Right lobe of liver (tissue), 6 donors: ENCODE data around the gene THBS3. TPM values are rescaled to one million over a fixed set of nuclear protein-coding genes. Genes with fewer than 3 reads are reported as not detected.
"Not testable (repeated sequence)": the region's sequence is repeated elsewhere in the genome, so short reads cannot be mapped to it uniquely, and the experiment has no call there.

ENCODE experiments used
- ATAC-seq, 4 donors: fragments of 200-7000 bp; cut with Tn5 transposase; one replicate each; pipeline ENCODE4 v1.9.1; 2020; ENCODE audit warnings: mild to moderate bottlenecking in 4 of 4, moderate library complexity in 4 of 4
- DNase-seq, 3 donors: peaks; one replicate each; pipeline ENCODE4 v3.0.0-alpha.2; 2020
- H3K27ac ChIP-seq, 3 donors: fragments of 200-600 bp; one replicate each; pipeline ENCODE4 v1.8.0; 2022
- H3K27me3 ChIP-seq, 2 donors: fragments of 200-600 bp; one replicate each; pipeline ENCODE4 v1.8.0; 2022
- H3K36me3 ChIP-seq, 4 donors: fragments of 200-600 bp; sonication (generic) in 1 of 4; one replicate each; pipeline versions ENCODE4 v1.5.1 to v1.8.0; 2017 to 2022; ENCODE audit warnings: control low read depth in 1 of 4
- H3K4me1 ChIP-seq, 4 donors: fragments of 200-600 bp; sonication (generic) in 1 of 4; one replicate each; pipeline versions ENCODE4 v1.5.1 to v1.8.0; 2017 to 2022; ENCODE audit warnings: control low read depth in 1 of 4
- H3K4me3 ChIP-seq, 3 donors: fragments of 200-600 bp; one replicate each; pipeline ENCODE4 v1.8.0; 2022
- H3K9me3 ChIP-seq, 4 donors: fragments of 200-600 bp; sonication (generic) in 1 of 4; one replicate each; pipeline versions ENCODE4 v1.5.1 to v1.8.0; 2017 to 2022; ENCODE audit warnings: control low read depth in 1 of 4
- POLR2A ChIP-seq: fragments of 450-650 bp; IDR thresholded peaks from one replicate; pipeline ENCODE4 v1.6.1; 2017; ENCODE audit warnings: antibody characterized with exemption, mild to moderate bottlenecking
- WGBS: methylation state at CpG from one replicate; pipeline ENCODE4 v1.1.6; 2018; ENCODE audit warnings: low coverage, low lambda C conversion rate; ENCODE audit not compliant: insufficient coverage; ENCODE audit errors: missing lambda C conversion rate; 5-methylcytosine and 5-hydroxymethylcytosine counted together
- intact Hi-C, 2 donors: fragments of 100-400 bp; cut with DNase I; formaldehyde crosslinking; loops; one replicate each; pipeline versions ENCODE4 v1.11.2 to v1.14.1; 2022
- total RNA-seq, 6 experiments: library from RNA; depleted of rRNA in 2 of 6; stranded (reverse); fragments of >200 nt in 2 of 6; fragmentation: NEBNext Ultra II Directional in 3 of 6; extraction: Animal tissue kit (Norgen Biotek cat#: 25700) in 3 of 6; gene quantifications; one replicate each; pipeline versions ENCODE4 v1.1.0 to v1.2.4, GENCODE V29; 2016 to 2023
- TF ChIP-seq, protein P1 (sequence below), 4 donors: fragments of 200-600 bp in 3 of 4; fragments of 450-650 bp in 1 of 4; IDR thresholded peaks; one replicate each; pipeline versions ENCODE4 v1.5.1 to v1.8.0; 2016 to 2022; ENCODE audit warnings: antibody characterized with exemption in 4 of 4, mild to moderate bottlenecking in 2 of 4
- donor health status: DM: no; HTN: yes; CAD: no.
- donor health status: DM: no; HTN: no; CAD: no.
- donor health status: DM: no; HTN: no; CAD: no.
- donor health status: DM: no; HTN: yes; CAD: no.
- donor health status: DM: no; HTN: yes; CAD: no.

Gene THBS3
- total RNA-seq, 6 experiments from 2014 or later, result 4.0 to 14.4 (median 10.5) TPM

- ATAC-seq (no peak), DNase-seq (no peak)
- no peak overlapping the region for H3K27ac ChIP-seq
- H3K4me3 ChIP-seq, result no peak overlapping the region
- no peak for TF ChIP-seq POLR2A
- TF ChIP-seq, protein P1, sequence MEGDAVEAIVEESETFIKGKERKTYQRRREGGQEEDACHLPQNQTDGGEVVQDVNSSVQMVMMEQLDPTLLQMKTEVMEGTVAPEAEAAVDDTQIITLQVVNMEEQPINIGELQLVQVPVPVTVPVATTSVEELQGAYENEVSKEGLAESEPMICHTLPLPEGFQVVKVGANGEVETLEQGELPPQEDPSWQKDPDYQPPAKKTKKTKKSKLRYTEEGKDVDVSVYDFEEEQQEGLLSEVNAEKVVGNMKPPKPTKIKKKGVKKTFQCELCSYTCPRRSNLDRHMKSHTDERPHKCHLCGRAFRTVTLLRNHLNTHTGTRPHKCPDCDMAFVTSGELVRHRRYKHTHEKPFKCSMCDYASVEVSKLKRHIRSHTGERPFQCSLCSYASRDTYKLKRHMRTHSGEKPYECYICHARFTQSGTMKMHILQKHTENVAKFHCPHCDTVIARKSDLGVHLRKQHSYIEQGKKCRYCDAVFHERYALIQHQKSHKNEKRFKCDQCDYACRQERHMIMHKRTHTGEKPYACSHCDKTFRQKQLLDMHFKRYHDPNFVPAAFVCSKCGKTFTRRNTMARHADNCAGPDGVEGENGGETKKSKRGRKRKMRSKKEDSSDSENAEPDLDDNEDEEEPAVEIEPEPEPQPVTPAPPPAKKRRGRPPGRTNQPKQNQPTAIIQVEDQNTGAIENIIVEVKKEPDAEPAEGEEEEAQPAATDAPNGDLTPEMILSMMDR (IDR thresholded peaks at IDR 0.05), result no peak
- no peaks in the 10 kb centered on the region for H3K36me3 ChIP-seq
- WGBS, result 82% methylated on average over 2 of the region's 20 CpGs
- intact Hi-C loops, result no loop called here
- no peaks in the 10 kb centered on the region for H3K9me3 ChIP-seq
- H3K4me1 ChIP-seq, result peaks cover 0 to 22% (median 2%) of the 10 kb centered on the region in 4 donors
- no peaks in the 10 kb centered on the region for H3K27me3 ChIP-seq
Measured at GRCh38 chr1:155196893-155197638, 10.6 kb downstream of the THBS3 start.

GRCh38 chr1:155196103-155196892, 11.4 kb downstream of the THBS3 start:
- no peak overlapping the region for H3K27ac ChIP-seq
- no peaks in the 10 kb centered on the region for H3K9me3 ChIP-seq
- DNase-seq (no peak), ATAC-seq (no peak)
- intact Hi-C loops, result no loop called here
- H3K4me3 ChIP-seq, result no peak overlapping the region
- 93% methylated on average over 3 of the region's 6 CpGs for WGBS
- TF ChIP-seq POLR2A, result no peak
- TF ChIP-seq, protein P1 (IDR thresholded peaks at IDR 0.05), result no peak
- no peaks in the 10 kb centered on the region for H3K36me3 ChIP-seq
- H3K27me3 ChIP-seq, result no peaks in the 10 kb centered on the region
- peaks cover 0 to 22% (median 2%) of the 10 kb centered on the region in 4 donors for H3K4me1 ChIP-seq

- WGBS, result 43% methylated on average over 15 of the region's 27 CpGs
- Histone ChIP-seq H3K9me3 (no peaks in the 10 kb centered on the region), H3K27me3 (no peaks in the 10 kb centered on the region), H3K4me1 (peaks cover 0 to 22% (median 2%) of the 10 kb centered on the region in 4 donors), H3K27ac (no peak overlapping the region), H3K36me3 (no peaks in the 10 kb centered on the region), H3K4me3 (peak overlapping the region; percentile 25 to 42 (median 25))
- ATAC-seq (no peak), DNase-seq (no peak)
- TF ChIP-seq POLR2A, result no peak
- TF ChIP-seq, protein P1 (IDR thresholded peaks at IDR 0.05), result no peak
- intact Hi-C loops, result no loop called here
Measured at GRCh38 chr1:155195201-155196102, 12.2 kb downstream of the THBS3 start.

GRCh38 chr1:155193991-155194240, 13.8 kb downstream of the THBS3 start:
- 2% methylated on average over 8 of the region's 16 CpGs for WGBS
- peak overlapping the region; percentile 24 to 42 (median 42) for H3K4me3 ChIP-seq
- ATAC-seq, DNase-seq, intact Hi-C loops, H3K36me3 ChIP-seq, H3K9me3 ChIP-seq, H3K27me3 ChIP-seq: not testable (repeated sequence)
- H3K27ac ChIP-seq, result peak overlapping the region in 1 of 3 donors; percentile 12
- H3K4me1 ChIP-seq, result peaks cover 0 to 22% (median 2%) of the 10 kb centered on the region in 4 donors
